ENCODE results near the gene CDK14.
"Not testable (repeated sequence)": the region's sequence is repeated elsewhere in the genome, so short reads cannot be mapped to it uniquely, and the experiment has no call there.

The CDK14 gene

DNA sequence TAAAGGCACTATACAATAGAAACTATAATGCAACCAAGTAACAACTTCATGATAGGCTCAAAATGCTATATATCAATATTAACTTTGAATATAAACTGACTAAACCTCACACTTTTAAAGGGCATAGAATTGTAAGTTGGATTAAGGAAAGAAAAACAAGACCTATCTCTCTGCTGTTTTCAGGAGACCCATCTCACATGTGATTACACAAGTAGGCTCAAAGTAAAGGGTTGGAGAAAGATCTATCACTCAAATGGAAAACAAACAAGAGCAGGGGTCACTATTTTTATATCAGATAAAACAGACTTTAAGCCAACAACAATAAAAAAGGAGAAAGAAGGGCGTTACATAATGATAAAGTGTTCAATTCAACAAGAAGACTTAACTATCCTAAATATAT lies 155.5 kb downstream of the CDK14 start:
- TF ChIP-seq, protein P1, sequence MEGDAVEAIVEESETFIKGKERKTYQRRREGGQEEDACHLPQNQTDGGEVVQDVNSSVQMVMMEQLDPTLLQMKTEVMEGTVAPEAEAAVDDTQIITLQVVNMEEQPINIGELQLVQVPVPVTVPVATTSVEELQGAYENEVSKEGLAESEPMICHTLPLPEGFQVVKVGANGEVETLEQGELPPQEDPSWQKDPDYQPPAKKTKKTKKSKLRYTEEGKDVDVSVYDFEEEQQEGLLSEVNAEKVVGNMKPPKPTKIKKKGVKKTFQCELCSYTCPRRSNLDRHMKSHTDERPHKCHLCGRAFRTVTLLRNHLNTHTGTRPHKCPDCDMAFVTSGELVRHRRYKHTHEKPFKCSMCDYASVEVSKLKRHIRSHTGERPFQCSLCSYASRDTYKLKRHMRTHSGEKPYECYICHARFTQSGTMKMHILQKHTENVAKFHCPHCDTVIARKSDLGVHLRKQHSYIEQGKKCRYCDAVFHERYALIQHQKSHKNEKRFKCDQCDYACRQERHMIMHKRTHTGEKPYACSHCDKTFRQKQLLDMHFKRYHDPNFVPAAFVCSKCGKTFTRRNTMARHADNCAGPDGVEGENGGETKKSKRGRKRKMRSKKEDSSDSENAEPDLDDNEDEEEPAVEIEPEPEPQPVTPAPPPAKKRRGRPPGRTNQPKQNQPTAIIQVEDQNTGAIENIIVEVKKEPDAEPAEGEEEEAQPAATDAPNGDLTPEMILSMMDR (IDR thresholded peaks at IDR 0.05; ENCODE audit: insufficient read depth, low read depth, low read length, missing control alignments) = no peak
- no peak overlapping the region for H3K4me3 ChIP-seq (ENCODE audit: low read depth, low read length)
- DNase-seq (ENCODE audit: low read depth) = no peak

DNA sequence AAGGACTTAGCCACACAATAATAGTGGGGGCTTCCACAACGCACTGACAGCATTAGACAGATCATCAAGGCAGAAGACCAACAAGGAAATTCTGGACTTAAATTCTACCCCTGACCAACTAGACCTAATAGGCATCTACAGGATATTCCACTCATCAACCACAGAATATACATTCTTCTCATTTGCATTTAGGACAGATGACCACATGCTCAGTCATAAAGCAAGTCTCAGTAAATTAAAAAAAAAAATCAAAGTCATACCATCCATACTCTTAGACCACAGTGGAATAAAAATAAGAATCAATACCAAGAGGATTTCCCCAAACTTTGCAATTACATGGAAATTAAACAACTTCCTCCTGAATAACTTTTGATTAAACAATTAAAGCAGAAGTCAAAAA lies 155.9 kb downstream of the CDK14 start:
- TF ChIP-seq, protein P1 (IDR thresholded peaks at IDR 0.05; ENCODE audit: insufficient read depth, low read depth, low read length, missing control alignments) = no peak

DNA sequence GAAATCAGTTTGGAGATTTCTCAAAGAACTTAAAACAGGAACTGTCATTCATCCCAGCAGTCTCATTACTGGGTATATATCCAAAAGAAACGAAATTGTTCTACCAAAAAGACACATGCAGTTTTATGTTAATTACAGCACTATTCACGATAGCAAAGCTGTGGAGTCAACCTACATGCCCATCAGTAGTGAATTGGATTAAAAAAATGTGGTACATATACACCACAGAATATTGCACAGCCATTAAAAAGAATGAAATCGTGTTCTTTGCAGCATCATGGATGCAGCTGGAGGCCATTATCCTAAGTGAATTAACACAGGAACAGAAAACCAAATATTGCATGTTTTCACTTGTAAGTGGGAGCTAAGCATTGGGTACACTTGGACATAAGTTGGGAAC lies 158.9 kb downstream of the CDK14 start:
- DNase-seq (ENCODE audit: low read depth) = no peak
- TF ChIP-seq, protein P1 (IDR thresholded peaks at IDR 0.05; ENCODE audit: insufficient read depth, low read depth, low read length, missing control alignments) = no peak
- no peak overlapping the region for H3K4me3 ChIP-seq (ENCODE audit: low read depth, low read length)

More for the DNA sequence above, 155.9 kb downstream of the CDK14 start:
- H3K4me3 ChIP-seq (ENCODE audit: low read depth, low read length) = no peak overlapping the region
- no peak for DNase-seq (ENCODE audit: low read depth)

DNA sequence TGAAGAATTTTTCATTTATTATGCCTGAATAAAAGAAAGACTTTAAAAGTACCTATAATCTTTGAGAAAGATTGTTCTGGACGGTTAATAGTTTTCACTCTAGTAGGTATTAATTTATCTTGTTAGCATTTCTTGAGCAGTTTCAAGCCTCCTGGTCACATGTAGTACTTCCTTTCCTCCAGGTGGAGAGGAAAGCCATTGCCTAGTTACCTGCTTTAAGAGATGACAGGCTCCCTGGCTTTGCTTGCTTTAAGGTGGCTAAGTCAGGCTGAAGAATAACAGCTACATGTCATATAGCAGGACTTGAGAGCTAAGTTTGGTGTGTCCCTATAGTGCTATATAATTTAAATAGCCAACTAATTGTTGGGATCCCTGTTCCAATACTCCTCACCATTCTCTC lies 160.2 kb downstream of the CDK14 start:
- no peak overlapping the region for H3K4me3 ChIP-seq (ENCODE audit: low read depth, low read length)
- DNase-seq (ENCODE audit: low read depth) = no peak
- TF ChIP-seq, protein P1 (IDR thresholded peaks at IDR 0.05; ENCODE audit: insufficient read depth, low read depth, low read length, missing control alignments) = no peak

DNA sequence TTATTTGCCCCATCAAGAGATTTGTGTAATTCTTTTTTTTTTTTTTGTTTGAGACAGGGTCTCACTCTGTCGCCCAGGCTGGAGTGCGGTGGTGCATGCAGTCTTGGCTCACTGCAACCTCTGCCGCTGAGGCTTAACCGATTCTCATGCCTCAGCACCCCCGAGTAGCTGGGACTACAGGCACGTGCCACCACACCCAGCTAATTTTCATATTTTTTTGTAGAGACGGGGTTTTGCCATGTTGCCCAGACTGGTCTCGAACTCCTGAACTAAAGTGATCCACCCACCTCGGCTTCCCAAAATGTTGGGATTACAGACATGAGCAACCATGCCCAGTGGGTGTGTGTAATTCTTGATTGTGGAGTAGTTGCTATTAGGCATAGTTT lies 161.4 kb downstream of the CDK14 start:
- peak; percentile 61 for DNase-seq (ENCODE audit: low read depth)
- H3K4me3 ChIP-seq (ENCODE audit: low read depth, low read length) = not testable (repeated sequence)

DNA sequence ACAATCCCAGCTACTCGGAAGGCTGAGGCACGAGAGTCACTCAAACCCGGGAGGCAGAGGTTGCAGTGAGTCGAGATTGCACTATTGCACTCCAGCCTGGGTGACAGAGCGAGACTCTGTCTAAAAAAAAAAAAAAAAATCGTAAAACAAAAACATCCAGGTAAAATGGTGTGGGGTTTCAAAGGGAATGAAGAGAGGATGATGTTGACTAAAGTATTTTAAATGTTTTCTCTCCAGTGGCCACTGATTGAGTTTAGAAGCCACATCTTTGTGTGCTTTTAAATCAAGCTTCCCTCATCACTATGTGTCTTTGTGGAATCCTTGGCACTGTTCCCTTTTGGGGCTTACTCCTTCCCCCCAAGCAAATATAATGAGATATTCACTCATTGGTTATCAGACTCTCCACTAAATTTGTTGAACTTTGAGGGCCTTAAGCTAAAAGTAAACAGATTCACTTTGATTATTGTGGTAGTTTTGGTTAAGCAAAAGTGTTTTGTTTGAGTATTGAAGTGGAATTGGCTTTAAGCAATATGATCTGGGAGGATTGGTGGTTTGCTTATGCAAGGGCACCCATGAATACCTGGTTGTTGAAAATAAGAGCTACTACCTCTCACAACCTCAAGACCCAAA lies 162.9 kb downstream of the CDK14 start:
- TF ChIP-seq, protein P1 (IDR thresholded peaks at IDR 0.05; ENCODE audit: insufficient read depth, low read depth, low read length, missing control alignments) = no peak
- H3K4me3 ChIP-seq (ENCODE audit: low read depth, low read length) = no peak overlapping the region
- DNase-seq (ENCODE audit: low read depth) = no peak

DNA sequence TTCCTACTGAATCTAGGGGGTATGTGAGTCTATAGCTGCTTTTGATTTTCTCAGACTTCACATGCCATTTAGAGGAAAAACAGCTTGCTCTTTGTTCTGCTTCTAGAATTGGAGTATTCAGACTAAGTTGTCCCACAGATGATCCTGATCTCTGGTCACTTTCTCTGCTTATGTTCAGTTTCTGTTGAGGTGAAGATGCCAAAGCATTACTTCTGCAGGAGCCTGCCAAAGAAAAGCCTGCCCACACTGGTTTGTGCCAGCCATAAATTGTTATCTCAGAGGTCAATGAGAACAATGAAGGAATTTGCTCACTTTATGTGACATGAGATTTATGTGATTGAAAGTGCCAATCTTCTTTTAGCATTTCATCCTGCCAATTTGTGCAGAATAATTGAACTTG lies 163.6 kb downstream of the CDK14 start:
- TF ChIP-seq, protein P1 (IDR thresholded peaks at IDR 0.05; ENCODE audit: insufficient read depth, low read depth, low read length, missing control alignments) = no peak
- H3K4me3 ChIP-seq (ENCODE audit: low read depth, low read length) = no peak overlapping the region
- no peak for DNase-seq (ENCODE audit: low read depth)

All from GM12865 (cell line).